Measurements from ENCODE around the gene ARID2. TPM values are rescaled to one million over a fixed set of nuclear protein-coding genes. Genes with fewer than 3 reads are reported as not detected.

ARID2 gene
- total and polyA plus RNA-seq, 2 of the 4 experiments (the other 2 are of a cell fraction): 5.4 to 28.1 TPM

GRCh38 chr12:45872446-45872845 is 142.9 kb downstream of the ARID2 start:
- H4K91ac ChIP-seq (ENCODE audit: insufficient read depth, low read depth, low read length): no peak overlapping the region
- DNase-seq (no peak), ATAC-seq (ENCODE audit: low read depth) (no peak)
- no peak overlapping the region for H2BK120ac ChIP-seq (ENCODE audit: low read depth, low read length)
- peaks cover 18% of the 10 kb centered on the region for H3K36me3 ChIP-seq (ENCODE audit: control insufficient read depth, insufficient read depth, low read length)
- H4K20me1 ChIP-seq (ENCODE audit: insufficient read depth, low read length): no peaks in the 10 kb centered on the region
- H2BK20ac ChIP-seq (ENCODE audit: low read depth, low read length): no peak overlapping the region
- no peak overlapping the region for H2AFZ ChIP-seq (replicated peaks; ENCODE audit: low read length, poor library complexity)
- H3K23ac ChIP-seq (ENCODE audit: low read depth, low read length): no peak overlapping the region
- H3K9me1 ChIP-seq (ENCODE audit: insufficient read depth, low read length): no peaks in the 10 kb centered on the region
- H3K9me3 ChIP-seq (ENCODE audit: control insufficient read depth, insufficient read depth, low read length): peaks cover 3% of the 10 kb centered on the region; the same call in 1 of the 2 replicates
- no peak overlapping the region for H2BK15ac ChIP-seq (ENCODE audit: low read depth, low read length)
- no peak overlapping the region for H3K9ac ChIP-seq (ENCODE audit: low read depth, low read length)
- H3K27ac ChIP-seq (ENCODE audit: insufficient read depth, low read length): no peak overlapping the region
- no peak overlapping the region for H3K4ac ChIP-seq (ENCODE audit: low read depth, low read length)
- no peak overlapping the region for H2AK5ac ChIP-seq (ENCODE audit: low read depth, low read length)
- H3K79me1 ChIP-seq (ENCODE audit: low read depth in 1 of 2, low read length in 2 of 2): peaks cover 0 to 8% of the 10 kb centered on the region in 2 experiments; a peak in 1 of 4 replicates
- no peak overlapping the region for H3K4me2 ChIP-seq (ENCODE audit: low read depth, low read length)
- H3K18ac ChIP-seq (ENCODE audit: low read depth, low read length): no peak overlapping the region
- H3K4me3 ChIP-seq (ENCODE audit: insufficient read depth, low read depth, low read length): no peak overlapping the region
- no peak overlapping the region for H2BK5ac ChIP-seq (ENCODE audit: low read depth, low read length, poor library complexity, severe bottlenecking)
- H3K4me1 ChIP-seq (ENCODE audit: control insufficient read depth, insufficient read depth, low read length): peaks cover 1% of the 10 kb centered on the region; the same call in 1 of the 2 replicates
- dilution Hi-C loops (cut with HindIII; ENCODE audit: low sequenced_read_pairs, unreplicated experiment): no loop called here
- ChIA-PET POLR2A (ENCODE audit: unreplicated experiment) (no interaction called here), CTCF (no interaction called here)
- no peak overlapping the region for H3K56ac ChIP-seq (ENCODE audit: extremely low read depth, insufficient read depth, low read length)
- H4K5ac ChIP-seq (ENCODE audit: low read depth, low read length): no peak overlapping the region
- TF ChIP-seq CHD1 (IDR thresholded peaks at IDR 0.05; ENCODE audit: low read depth, low read length) (no peak), SMC3 (IDR thresholded peaks at IDR 0.05; ENCODE audit: low read depth, low read length) (no peak), POLR2A (IDR thresholded peaks at IDR 0.05; ENCODE audit: low read depth, low read length) (no peak), MXI1 (IDR thresholded peaks at IDR 0.05; ENCODE audit: borderline replicate concordance, low read depth, low read length) (no peak), MAFK (IDR thresholded peaks at IDR 0.05; ENCODE audit: low read depth, low read length) (no peak), RCOR1 (IDR thresholded peaks at IDR 0.05; ENCODE audit: insufficient replicate concordance, low read length) (no peak), CTCF (conservative IDR thresholded peaks at IDR 0.05; ENCODE audit: low read depth, low read length) (no peak)
- TF ChIP-seq, protein P1, sequence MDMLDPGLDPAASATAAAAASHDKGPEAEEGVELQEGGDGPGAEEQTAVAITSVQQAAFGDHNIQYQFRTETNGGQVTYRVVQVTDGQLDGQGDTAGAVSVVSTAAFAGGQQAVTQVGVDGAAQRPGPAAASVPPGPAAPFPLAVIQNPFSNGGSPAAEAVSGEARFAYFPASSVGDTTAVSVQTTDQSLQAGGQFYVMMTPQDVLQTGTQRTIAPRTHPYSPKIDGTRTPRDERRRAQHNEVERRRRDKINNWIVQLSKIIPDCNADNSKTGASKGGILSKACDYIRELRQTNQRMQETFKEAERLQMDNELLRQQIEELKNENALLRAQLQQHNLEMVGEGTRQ (IDR thresholded peaks at IDR 0.05; ENCODE audit: low read depth, low read length): no peak
- TF ChIP-seq, protein P2, sequence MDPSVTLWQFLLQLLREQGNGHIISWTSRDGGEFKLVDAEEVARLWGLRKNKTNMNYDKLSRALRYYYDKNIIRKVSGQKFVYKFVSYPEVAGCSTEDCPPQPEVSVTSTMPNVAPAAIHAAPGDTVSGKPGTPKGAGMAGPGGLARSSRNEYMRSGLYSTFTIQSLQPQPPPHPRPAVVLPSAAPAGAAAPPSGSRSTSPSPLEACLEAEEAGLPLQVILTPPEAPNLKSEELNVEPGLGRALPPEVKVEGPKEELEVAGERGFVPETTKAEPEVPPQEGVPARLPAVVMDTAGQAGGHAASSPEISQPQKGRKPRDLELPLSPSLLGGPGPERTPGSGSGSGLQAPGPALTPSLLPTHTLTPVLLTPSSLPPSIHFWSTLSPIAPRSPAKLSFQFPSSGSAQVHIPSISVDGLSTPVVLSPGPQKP (IDR thresholded peaks at IDR 0.05; ENCODE audit: borderline replicate concordance, low read depth, low read length): no peak
- in situ Hi-C loops (cut with MboI; ENCODE audit: low sequenced_read_pairs): no loop called here
- H4K8ac ChIP-seq (ENCODE audit: low read depth in 2 of 2, low read length in 2 of 2): no peak overlapping the region
- no CpG with 5 or more reads among the region's 7 CpGs for WGBS, 2 experiments (ENCODE audit: extremely low coverage in 2 of 2, insufficient read length in 1 of 2)
- BruUV-seq (replicated peaks): no TSS peak
- H3K14ac ChIP-seq (replicated peaks; ENCODE audit: low read depth, low read length): no peak overlapping the region
- intact Hi-C loops (cut with micrococcal nuclease): no loop called here
- H2AK9ac ChIP-seq (replicated peaks; ENCODE audit: low read depth, low read length, poor library complexity): no peak overlapping the region
- no peaks in the 10 kb centered on the region for H3K27me3 ChIP-seq (ENCODE audit: control insufficient read depth, insufficient read depth, low read length)
